Inferior parietal cortex (tissue), 1 donor: Measurements from ENCODE around the gene LRCH1.
"Not testable (repeated sequence)": the region's sequence is repeated elsewhere in the genome, so short reads cannot be mapped to it uniquely, and the experiment has no call there.

Source experiments
- DNase-seq: peaks from one replicate; pipeline ENCODE4 v3.0.0-alpha.2; 2016; ENCODE audit errors: extremely low spot score

Gene LRCH1

GRCh38 chr13:46552889-46553520, at the start of gene LRCH1:
Gene LRCH1 (plus strand): TSS chr13:46553170. CDS start chr13:46553397, 227 bp downstream.
- no peak for DNase-seq

GRCh38 chr13:46504036-46504435, 48.9 kb upstream of the LRCH1 start:
- DNase-seq = no peak

- DNase-seq = no peak
These were observed 45.0 kb upstream of the LRCH1 start for GRCh38 chr13:46507981-46508380.

DNA sequence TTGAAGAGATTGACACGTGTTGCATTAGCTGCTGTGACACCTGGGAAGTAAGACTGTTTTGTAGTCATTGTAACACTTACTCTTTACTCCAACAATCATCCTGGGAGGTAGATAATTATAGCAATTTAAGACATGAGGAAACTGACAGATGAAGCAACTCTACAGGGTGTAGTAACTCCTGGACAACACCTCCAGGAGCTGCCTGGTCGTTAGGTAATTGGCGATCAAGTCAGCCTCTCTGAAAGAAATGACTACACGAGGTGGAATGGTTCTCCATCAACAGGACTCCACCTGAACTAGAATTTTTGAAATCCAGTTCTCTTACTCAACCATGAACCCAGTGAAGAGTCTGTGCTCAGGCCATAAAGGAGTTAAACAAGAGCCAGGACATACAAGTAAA, 43.0 kb upstream of the LRCH1 start:
- DNase-seq = no peak

GRCh38 chr13:46515803-46516202, 37.2 kb upstream of the LRCH1 start:
- no peak for DNase-seq

DNA sequence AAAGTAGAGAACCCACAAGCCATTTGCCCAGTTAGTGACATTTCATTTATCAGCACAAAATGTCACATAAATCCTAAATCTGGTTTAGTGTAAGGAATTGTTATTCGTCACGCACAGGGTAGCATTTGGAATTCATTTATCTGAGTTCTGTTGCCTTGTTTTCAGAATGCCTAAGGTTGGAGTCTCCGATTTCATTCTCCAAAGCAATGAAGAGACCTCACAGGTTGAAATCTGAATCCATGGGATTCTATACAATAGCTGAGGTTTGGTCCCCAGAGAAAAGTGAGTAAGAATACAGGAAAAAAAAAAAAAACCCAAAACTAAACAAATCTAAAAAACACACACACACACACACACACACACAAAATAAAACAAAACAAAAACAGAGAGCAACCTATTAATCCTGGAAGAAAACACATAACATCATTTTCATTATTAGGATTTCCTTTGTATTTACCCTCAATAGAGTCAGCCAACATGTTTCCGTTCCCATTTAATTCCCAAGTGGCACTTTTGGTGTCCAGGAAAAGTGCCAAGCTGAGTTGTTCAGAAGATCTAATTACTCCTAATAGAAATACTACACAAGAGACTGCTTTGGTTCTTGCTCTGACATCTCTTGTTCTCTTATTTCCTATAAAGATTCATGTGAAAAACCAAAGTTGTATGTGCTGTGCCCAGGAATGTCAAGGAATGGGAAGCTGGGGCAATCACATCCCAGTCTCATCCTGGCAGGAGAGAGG, 36.2 kb upstream of the LRCH1 start:
- DNase-seq = no peak

- not testable (repeated sequence) for DNase-seq
These were observed 35.2 kb upstream of the LRCH1 start for GRCh38 chr13:46517748-46518147.

DNA sequence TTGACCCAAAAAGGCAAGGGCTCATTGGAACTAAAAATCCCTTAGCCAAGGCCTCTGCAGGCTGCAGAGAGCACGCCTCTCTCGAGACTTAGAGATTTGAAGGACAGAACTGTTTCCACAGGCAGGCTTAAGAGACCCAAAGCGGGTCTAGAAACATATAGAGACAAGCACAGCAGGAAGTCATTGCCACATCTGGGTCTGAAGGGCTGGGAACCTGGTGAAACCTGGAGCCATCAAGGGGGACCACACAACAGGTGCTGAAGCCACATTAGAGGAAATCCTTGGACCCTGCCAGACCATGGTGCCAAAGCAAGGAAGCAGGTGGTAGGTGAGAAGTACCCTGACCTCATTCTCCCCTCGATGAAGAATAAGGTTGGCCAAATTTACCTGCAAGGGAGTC, 33.8 kb upstream of the LRCH1 start:
- DNase-seq = no peak

- DNase-seq = no peak
These were observed 32.8 kb upstream of the LRCH1 start for GRCh38 chr13:46520166-46520565.

GRCh38 chr13:46521486-46521885, 31.5 kb upstream of the LRCH1 start:
- DNase-seq = no peak

GRCh38 chr13:46521921-46522747, 30.8 kb upstream of the LRCH1 start:
- no peak for DNase-seq

GRCh38 chr13:46522748-46523030, 30.3 kb upstream of the LRCH1 start:
- no peak for DNase-seq

DNA sequence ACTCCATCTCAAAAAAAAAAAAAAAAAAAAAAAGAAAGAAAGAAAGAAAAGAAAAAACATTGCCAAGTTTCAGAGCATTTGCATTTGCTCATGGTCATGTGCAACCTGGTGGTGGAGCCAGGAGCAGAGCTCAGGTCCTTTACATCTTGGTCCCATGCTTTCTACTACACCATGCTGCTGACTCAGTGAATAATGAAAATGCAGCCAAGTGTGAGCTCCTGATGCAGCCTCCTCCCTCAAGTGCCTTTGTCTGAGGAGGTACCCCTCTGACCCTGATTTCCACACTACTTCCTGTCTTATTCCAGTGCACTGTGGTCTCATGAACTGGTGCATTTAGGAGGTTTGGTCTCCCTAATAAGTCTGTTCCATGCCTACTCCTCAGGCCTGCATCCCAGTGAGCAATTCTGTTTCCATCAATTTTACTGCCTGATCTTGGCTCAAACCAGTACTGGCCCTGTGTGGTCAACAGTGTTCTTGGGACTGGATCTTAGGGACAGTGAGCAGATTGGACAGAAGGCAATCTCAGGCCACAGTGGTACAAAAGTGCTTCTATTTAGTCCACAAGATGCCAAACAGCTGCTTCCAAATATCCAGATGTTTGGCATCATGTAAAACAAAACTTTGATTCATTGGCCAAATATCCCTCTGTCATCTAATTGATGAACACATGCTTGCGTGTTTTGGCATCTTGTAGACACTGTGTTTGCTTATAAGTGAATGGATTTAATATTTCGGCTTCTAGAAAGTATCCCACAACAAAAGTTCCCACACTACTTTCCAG, 28.8 kb upstream of the LRCH1 start:
- peak; percentile 31 for DNase-seq

- DNase-seq = no peak
These were observed 26.8 kb upstream of the LRCH1 start for GRCh38 chr13:46526100-46526735.

DNA sequence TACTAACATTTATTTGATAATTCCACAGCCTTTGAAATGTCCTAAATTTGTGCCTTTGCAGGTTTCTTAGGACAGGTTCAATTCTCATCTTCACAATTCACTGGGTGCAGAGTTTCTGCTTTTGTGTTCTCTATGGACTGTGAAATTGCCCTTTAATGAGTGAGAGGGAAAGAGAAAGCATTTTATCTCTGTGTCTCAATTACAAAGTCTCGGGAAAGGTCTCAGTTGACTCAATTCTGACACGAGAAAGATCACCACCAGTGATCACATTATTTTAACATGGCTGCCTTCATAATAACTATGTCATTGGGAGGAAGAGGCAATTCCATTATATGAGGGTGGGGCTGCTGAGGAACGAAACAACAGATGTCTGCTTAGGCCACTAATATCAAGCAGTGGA, 26.2 kb upstream of the LRCH1 start:
- DNase-seq = no peak

DNA sequence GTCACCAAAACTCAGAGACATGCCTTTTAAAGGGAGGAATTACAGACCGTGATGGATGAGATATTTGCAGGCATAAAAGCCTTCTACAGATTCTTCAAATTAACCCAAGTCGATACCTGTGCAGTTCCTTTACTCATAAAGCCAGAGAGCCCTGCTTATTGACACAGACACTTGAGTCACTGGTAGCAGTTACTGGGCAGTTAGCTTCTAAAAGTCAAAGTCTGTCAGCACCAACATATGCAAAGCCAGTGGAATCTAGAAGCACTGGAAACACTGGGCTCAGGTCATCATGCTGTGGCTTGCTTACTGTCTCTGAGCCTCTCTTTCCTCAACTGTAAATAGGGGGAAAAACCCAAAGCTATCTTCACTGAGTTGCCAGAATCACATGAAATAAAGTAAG, 25.7 kb upstream of the LRCH1 start:
- DNase-seq = no peak

GRCh38 chr13:46529216-46529919, 23.6 kb upstream of the LRCH1 start:
- DNase-seq = no peak

DNA sequence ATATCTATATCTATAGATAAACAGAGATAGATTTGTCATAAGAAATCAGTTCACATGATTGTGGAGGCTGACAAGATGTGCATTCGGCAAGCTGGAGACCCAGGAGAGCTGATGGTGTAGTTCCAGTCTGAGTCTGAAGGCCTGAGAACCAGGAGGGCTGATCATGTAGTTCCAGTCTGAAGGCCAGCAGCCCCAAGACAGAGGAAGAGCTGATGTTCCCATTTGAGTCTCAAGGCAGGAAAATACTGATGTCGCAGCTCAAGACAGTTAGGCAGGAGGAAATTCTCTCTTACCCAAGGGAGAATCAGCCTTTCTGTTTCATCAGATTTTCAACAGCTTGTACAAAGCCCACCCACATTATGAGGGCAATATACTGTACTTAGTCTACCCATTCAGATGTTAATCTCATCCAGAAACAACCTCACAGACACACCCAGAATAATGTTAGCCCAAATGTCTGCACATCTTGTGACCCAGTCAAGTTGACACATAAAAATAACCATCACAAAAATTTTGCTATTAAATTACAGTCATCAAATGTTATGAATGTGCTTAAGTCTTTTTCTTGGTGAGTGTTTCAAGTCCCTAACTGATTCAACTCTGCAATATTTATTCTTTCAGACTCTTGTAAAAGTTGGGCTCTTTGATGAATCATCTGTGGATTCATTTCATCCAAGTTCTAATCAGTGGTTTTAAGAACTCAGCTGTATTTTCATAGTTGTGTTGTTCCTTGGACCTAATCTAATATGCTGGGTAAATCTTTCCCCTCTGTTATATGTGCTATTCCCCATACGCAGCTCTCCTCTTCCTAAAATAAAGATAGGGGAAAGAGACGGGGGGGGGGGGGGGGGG, 22.7 kb upstream of the LRCH1 start:
- DNase-seq = no peak

DNA sequence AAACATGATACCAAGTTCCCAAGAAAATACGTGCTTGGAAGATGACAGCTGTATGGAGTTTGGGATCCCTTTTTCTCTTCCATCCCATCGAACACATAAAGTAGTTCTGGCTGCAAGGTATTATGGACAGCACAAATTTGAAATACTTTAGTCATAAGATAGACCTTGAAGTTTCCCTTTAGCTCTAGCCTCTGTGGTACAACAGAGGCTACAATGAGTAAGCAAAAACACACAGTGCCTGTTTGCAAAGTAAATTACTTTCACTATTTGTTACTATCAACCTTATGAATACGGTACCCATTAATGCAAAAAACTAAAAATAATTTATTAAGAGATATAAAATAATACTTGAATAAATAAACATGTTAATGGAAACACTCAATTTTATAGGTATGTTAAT, 21.0 kb upstream of the LRCH1 start:
- no peak for DNase-seq

- no peak for DNase-seq
These were observed 18.0 kb upstream of the LRCH1 start for GRCh38 chr13:46535002-46535401.
